HG02571 (cell line): Measurements from ENCODE around the gene FAM222B.
"Not testable (repeated sequence)": the region's sequence is repeated elsewhere in the genome, so short reads cannot be mapped to it uniquely, and the experiment has no call there.

Experiments used
- ATAC-seq: cut with Tn5 transposase; IDR thresholded peaks from one replicate; pipeline ENCODE4 v1.9.1; 2021; ENCODE audit warnings: mild to moderate bottlenecking, moderate library complexity; ENCODE audit not compliant: unreplicated experiment

FAM222B gene

DNA sequence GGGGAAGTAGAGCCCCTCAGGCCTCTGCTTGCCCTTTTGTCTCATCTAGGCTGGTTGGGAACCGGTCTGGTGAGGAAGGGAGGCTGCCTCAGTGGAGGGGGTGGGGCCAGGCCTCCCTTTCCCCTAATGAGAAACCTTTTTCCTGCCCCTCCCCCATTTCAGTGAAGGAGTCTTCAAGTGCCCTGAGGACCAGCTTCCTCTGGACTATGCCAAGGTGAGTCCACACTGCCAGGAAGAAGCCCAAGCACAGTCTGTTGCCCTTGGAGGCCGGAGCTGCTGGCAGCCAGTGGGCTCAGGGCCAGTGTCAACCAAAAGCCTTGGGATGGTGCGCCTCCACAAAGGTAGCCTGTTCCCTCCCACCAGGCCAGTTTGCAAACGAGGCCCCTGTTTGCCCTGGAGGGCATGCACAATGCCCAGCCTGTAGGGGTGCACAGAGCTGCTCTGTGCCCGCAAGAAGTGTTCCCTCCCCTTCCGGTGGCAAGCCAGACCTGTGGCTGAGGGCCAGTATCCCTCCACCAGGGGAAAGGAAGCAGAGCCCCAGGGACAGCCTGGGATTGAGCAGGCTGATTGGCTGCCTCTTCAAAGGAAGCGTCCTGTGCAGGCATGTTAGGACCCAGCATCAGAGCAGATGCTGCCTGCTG lies 95.4 kb downstream of the FAM222B start:
- ATAC-seq: no peak

DNA sequence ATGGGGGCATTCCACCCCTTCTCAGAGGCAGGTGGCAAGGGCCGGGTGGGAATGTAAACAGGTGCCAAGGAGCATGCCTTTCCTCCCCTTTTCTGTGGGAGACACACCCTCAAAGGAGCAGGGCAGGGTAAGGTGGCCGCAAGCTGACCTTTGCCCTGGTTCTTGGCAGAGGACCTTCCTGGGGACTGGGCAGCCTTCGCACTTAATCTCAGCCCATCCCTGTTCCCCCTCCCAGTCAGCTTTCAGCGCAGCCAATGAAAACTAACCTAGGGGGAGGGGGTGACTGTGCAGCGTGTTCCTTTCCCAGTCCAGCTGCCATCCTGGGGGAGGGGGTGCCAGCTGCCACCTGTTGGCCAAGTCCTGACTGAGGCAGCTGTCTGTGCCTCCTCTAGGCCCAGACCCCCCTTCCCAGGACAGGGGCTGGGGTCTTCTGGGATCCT lies 96.0 kb downstream of the FAM222B start:
- no peak for ATAC-seq

DNA sequence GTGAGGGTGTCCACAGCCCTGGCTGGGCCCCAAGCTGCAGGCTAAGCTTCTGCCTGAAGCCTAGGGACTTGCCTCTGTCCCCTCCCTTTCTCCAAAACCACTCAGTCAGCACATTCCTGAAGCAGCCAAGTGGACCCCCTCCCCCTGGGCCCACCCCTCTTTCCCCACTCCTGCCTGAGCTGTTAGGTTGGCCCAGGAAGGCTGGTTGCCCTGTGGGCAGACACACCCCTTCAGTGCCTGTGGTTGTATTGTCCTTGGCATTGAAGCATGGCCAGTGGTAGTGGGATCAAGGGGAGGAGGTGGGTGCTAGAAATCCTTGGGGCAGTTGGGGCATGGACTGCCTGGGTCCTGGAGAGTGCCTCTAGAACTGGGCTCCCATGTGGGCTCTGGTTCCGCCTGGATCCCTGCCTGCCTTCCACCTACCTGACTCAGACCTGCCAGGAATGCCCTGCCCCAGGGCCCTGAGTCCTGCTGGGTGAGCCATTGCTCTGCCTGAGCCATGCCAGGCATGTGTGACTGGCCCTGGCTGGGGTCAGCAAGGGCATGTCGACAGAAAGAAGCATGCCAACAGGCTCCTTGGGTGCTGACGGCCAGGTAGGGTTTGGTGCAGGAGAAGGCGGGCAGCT lies 96.7 kb downstream of the FAM222B start:
- ATAC-seq: no peak

GRCh38 chr17:28744972-28745785 lies 97.4 kb downstream of the FAM222B start:
- no peak for ATAC-seq

DNA sequence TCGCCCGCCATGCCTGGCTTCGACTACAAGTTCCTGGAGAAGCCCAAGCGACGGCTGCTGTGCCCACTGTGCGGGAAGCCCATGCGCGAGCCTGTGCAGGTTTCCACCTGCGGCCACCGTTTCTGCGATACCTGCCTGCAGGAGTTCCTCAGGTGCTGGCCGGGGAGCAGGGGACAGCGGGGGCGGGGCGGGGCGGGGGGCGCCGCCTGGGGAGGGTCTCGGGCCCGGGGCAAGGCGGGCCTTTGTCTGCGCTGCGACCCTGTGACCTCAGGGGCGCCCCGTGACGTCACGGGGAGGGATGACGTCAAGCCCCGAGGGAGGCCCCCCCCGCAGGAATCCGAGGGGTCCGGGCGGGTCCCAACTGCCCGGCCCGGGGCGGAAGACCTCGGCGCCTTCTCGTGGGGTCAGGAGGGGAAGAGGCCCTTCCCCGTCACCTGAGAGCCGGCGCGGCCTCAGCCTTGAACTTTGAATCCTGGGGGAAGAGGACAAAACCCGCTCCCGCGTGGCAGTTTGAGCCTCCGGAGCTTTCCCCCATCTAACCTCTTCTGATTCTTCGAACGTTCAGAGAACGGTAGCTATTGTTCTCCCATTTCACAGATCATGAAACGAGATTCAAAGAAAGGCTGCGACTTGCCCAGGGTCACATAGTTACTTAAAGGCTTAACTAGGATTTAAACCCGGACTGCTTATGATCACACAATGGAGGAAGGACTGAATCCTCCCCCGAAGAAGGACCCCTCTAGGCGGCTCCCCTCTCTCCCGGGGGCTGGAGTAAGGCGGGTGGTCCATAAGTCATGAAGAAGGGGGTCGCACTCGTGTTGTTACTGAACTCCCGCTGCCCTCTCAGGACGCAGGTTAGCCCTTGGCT lies 98.3 kb downstream of the FAM222B start:
- peak; percentile 18 for ATAC-seq

- ATAC-seq: peak; percentile 52
Observed at GRCh38 chr17:28743243-28744103, 99.1 kb downstream of the FAM222B start, which contains the start of gene TRAF4. Gene TRAF4, plus strand, starts transcription at chr17:28744011. Its CDS starts 102 bp downstream, at chr17:28744113.

- ATAC-seq: no peak
Observed at GRCh38 chr17:28741358-28742349, 100.9 kb downstream of the FAM222B start.

DNA sequence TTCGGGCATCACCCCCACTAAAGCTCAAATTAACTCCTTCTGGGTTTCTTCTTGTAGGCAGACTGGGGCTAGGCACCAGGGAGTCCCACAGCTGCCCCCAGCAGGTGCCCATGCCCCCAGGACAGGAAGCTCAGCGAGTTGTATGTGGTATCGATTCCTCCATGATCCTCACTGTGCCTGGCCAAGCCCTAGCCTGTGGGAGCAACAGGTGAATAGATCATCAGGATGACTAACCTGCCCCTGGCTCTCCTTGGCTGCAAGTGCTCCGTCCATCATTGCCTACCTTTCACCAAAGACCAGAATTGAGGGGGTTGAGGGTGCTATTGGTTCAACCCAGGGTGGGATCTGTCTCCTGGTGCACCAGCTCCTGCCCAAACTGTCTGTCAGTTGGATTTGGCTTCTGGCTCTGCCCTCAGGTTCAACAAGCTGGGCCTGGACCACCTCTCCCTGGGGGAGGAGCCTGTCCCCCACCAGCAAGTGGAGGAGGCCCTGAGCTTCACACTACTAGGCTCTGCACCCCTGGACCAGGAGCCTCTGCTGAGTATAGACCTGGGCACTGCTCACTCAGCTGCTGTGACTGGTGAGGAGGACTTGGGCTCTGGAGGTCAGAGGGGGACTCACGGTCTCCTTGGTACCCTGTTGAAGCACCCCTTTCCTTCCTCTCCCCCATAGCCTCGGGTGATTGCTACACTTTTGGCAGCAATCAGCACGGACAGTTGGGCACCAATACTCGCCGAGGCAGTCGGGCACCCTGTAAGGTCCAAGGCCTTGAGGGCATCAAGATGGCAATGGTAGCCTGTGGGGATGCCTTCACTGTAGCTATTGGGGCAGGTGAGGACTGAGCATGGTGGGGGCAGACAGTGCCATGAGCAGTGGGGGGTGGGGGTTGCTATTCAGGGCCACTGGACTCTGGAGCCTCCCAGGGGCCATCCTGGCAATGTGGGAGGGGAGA lies 101.9 kb downstream of the FAM222B start:
- ATAC-seq: no peak

- no peak for ATAC-seq
Observed at GRCh38 chr17:28738680-28739384, 103.8 kb downstream of the FAM222B start.

DNA sequence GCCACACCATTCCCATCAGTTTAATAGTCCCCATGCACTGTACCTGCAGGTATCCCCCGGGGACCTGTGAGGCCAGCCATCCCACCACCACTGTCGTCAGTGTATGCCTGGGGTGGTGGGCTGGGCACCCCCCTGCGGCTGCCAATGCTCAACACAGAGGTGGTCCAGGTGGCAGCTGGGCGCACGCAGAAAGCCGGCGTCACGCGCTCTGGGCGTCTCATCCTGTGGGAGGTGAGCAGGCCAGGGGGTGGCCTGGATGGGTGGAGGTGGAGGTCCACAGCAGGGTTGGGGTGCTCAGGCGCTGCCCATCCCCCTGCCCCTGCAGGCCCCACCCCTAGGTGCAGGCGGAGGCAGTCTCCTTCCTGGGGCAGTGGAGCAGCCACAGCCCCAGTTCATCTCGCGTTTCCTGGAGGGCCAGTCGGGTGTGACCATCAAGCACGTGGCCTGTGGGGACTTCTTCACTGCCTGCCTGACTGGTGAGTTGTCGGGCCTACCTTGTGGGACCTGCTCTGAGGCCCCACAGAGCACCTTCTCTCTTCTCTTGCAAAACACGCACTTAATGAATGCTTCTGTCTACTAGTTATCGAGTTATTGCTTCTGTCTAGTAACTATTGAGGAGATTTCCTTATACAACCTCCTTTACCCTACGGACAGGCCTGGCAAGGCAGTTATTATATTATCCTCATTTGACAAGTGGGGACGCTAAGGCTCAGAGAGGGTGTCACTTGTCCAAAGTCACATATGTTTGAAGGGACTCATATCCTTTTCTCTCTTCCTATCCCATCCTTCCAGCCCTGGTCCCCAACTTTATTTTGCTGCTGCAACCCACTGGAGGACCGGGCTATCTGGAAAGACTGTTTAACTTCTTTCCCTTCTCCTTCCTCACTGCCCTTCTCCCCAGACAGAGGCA lies 104.6 kb downstream of the FAM222B start:
- peak; percentile 50 for ATAC-seq

DNA sequence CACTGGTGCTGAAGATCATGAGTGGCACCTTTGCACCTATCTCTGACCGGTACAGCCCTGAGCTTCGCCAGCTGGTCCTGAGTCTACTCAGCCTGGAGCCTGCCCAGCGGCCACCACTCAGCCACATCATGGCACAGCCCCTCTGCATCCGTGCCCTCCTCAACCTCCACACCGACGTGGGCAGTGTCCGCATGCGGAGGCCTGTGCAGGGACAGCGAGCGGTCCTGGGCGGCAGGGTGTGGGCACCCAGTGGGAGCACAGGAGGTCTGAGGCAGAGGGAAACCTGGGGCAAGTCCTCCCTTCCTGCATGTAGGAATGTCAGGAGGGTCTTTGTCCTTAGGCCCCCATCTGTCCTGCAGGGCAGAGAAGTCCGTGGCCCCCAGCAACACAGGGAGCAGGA lies 105.3 kb downstream of the FAM222B start:
- ATAC-seq: no peak

- not testable (repeated sequence) for ATAC-seq
Observed at GRCh38 chr17:28735913-28736769, 106.4 kb downstream of the FAM222B start.

DNA sequence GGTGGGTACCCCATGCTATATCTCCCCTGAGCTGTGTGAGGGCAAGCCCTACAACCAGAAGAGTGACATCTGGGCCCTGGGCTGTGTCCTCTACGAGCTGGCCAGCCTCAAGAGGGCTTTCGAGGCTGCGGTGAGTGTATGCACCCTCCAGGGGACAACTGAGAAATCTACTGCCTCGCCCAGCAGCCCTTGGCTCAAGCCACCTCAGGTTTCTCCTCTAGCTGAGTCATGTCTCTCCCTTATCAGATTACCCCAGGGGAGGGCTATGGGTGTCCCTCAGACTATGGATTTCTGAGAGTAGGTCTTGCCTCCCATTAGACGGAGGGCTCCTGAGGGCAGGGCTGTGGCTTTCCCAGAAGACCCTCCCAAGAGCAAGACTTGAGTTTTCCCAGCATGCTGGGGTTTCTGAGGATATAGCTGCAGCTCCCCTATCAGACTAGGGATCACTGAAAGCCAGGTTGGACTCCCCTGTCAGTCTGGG lies 107.3 kb downstream of the FAM222B start:
- no peak for ATAC-seq

DNA sequence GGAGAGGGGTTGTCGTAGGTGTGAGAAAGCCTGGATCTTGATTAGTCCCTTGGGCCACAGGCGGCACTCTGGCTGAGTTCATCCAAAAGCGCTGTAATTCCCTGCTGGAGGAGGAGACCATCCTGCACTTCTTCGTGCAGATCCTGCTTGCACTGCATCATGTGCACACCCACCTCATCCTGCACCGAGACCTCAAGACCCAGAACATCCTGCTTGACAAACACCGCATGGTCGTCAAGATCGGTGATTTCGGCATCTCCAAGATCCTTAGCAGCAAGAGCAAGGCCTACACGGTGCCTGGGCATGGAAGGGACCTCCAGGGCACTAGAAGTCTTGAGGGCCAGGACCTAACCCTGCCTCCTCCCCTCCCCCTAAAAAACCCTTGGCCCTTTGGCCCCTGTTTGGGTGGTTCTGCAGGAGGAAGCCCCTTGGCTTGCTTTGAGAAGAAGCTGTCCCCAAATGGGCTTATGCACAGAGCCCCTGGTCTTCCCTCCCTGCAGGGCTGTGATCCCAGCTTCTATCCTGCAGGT lies 107.8 kb downstream of the FAM222B start:
- ATAC-seq: no peak

- ATAC-seq: no peak
Observed at GRCh38 chr17:28733346-28733745, 109.2 kb downstream of the FAM222B start.
